Fibroblast of lung (primary cell): ENCODE data around the gene COL4A6. TPM values are rescaled to one million over a fixed set of nuclear protein-coding genes. Genes with fewer than 3 reads are reported as not detected.

ENCODE experiments used
- DNase-seq, 2 donors: peaks; one replicate each; pipeline versions ENCODE4 v3.0.0 to v3.0.0-alpha.2; 2010; ENCODE audit warnings: low read depth in 2 of 2
- H2AFZ ChIP-seq: 2 replicates; pipeline ENCODE4 v1.5.1; 2012; ENCODE audit warnings: low read length, control low read depth, inconsistent platforms
- H3K27ac ChIP-seq: 2 replicates; pipeline ENCODE4 v1.5.1; 2011; ENCODE audit warnings: low read length, control low read depth; ENCODE audit not compliant: insufficient read depth
- H3K27me3 ChIP-seq: 2 replicates; pipeline ENCODE4 v1.5.1; 2011; ENCODE audit warnings: mild to moderate bottlenecking, low read length; ENCODE audit not compliant: control insufficient read depth, insufficient read depth
- H3K36me3 ChIP-seq: 2 replicates; pipeline ENCODE4 v1.5.1; 2011; ENCODE audit warnings: low read length; ENCODE audit not compliant: control insufficient read depth, insufficient read depth
- H3K4me1 ChIP-seq: 2 replicates; pipeline ENCODE4 v1.5.1; 2011; ENCODE audit warnings: low read length; ENCODE audit not compliant: control insufficient read depth, insufficient read depth; ENCODE audit errors: extremely low read depth
- H3K4me2 ChIP-seq: 2 replicates; pipeline ENCODE4 v1.5.1; 2011; ENCODE audit warnings: low read length, control low read depth; ENCODE audit not compliant: insufficient read depth; ENCODE audit errors: extremely low read depth
- H3K4me3 ChIP-seq, 4 experiments: fragments of 200-600 bp in 1 of 4; sonication (generic) in 1 of 4; replicated peaks in 1 of 4; 2 replicates each; pipeline ENCODE4 v1.5.1; 2011 to 2016; ENCODE audit warnings: low read length in 4 of 4, low read depth in 3 of 4, mild to moderate bottlenecking in 3 of 4, control low read depth in 2 of 4, inconsistent platforms in 1 of 4, mixed read lengths in 1 of 4; ENCODE audit not compliant: insufficient read depth in 1 of 4; ENCODE audit errors: control extremely low read depth in 1 of 4
- H3K79me2 ChIP-seq: 2 replicates; pipeline ENCODE4 v1.5.1; 2012; ENCODE audit warnings: mild to moderate bottlenecking, low read length, inconsistent platforms; ENCODE audit not compliant: control insufficient read depth, insufficient read depth
- H3K9ac ChIP-seq: 2 replicates; pipeline ENCODE4 v1.5.1; 2011; ENCODE audit warnings: mild to moderate bottlenecking, low read length, control low read depth; ENCODE audit not compliant: insufficient read depth
- H3K9me3 ChIP-seq: 2 replicates; pipeline ENCODE4 v1.5.1; 2012; ENCODE audit warnings: low read depth, low read length; ENCODE audit not compliant: control insufficient read depth, insufficient read depth
- H4K20me1 ChIP-seq: 2 replicates; pipeline ENCODE4 v1.5.1; 2011; ENCODE audit warnings: low read length; ENCODE audit not compliant: control insufficient read depth, insufficient read depth; ENCODE audit errors: extremely low read depth
- CTCF ChIP-seq, 2 donors: IDR thresholded peaks in 1 of 2; conservative IDR thresholded peaks in 1 of 2; 1 replicate in 1 of 2; 2 replicates in 1 of 2; pipeline ENCODE4 v1.5.1; 2011 to 2012; ENCODE audit warnings: low read length in 2 of 2, control low read depth in 1 of 2, inconsistent platforms in 1 of 2, low read depth in 1 of 2, mild to moderate bottlenecking in 1 of 2
- EZH2 ChIP-seq: IDR thresholded peaks from 2 replicates; pipeline ENCODE4 v1.5.1; 2012; ENCODE audit warnings: low read length, control low read depth, mild to moderate bottlenecking; ENCODE audit errors: missing control alignments
- polyA plus RNA-seq, 2 donors: library from polyadenylated mRNA; depleted of rRNA in 1 of 2; stranded (reverse) in 1 of 2; unstranded in 1 of 2; fragments of >200 nt; gene quantifications; 2 replicates each; pipeline ENCODE4 v1.2.1, GENCODE V29; 2011 to 2012; ENCODE audit warnings: missing spikeins in 1 of 2
- total RNA-seq: library from RNA; depleted of rRNA; stranded (reverse); fragments of >200 nt; gene quantifications from 2 replicates; pipeline ENCODE4 v1.2.1, GENCODE V29; 2014

The COL4A6 gene
- total and polyA plus RNA-seq, 2 donors (not counting 1 experiment from before 2014, with no cell fraction given), result 0.15 to 3.5 TPM

- H3K27ac ChIP-seq, result no peak overlapping the region
- DNase-seq, result peak; percentile 40 to 66
- H3K4me2 ChIP-seq, result no peak overlapping the region
- no peaks in the 10 kb centered on the region for H3K4me1 ChIP-seq
- no peaks in the 10 kb centered on the region for H3K79me2 ChIP-seq
- H3K36me3 ChIP-seq, result no peaks in the 10 kb centered on the region
- peak; percentile 37 to 64 for TF ChIP-seq CTCF (conservative IDR thresholded peaks at IDR 0.05 in 1 of 2, IDR thresholded peaks at IDR 0.05 in 1 of 2; ENCODE audit: low read depth in 1 of 2, low read length in 2 of 2)
- TF ChIP-seq EZH2, result no peak
- H3K9ac ChIP-seq, result no peak overlapping the region
- no peaks in the 10 kb centered on the region for H4K20me1 ChIP-seq
- no peaks in the 10 kb centered on the region for H3K9me3 ChIP-seq
- no peak overlapping the region for H2AFZ ChIP-seq
- no peak overlapping the region for H3K4me3 ChIP-seq
- no peaks in the 10 kb centered on the region for H3K27me3 ChIP-seq
These were observed 272.7 kb downstream of the COL4A6 start for GRCh38 chrX:108165383-108166111.

- H3K36me3 ChIP-seq, result no peaks in the 10 kb centered on the region
- H3K4me1 ChIP-seq, result no peaks in the 10 kb centered on the region
- no peak overlapping the region for H3K27ac ChIP-seq
- no peaks in the 10 kb centered on the region for H3K9me3 ChIP-seq
- TF ChIP-seq EZH2, result no peak
- no peaks in the 10 kb centered on the region for H4K20me1 ChIP-seq
- no peak for DNase-seq
- no peak overlapping the region for H3K4me2 ChIP-seq
- no peaks in the 10 kb centered on the region for H3K79me2 ChIP-seq
- no peak overlapping the region for H3K9ac ChIP-seq
- H3K27me3 ChIP-seq, result no peaks in the 10 kb centered on the region
- H2AFZ ChIP-seq, result no peak overlapping the region
- no peak overlapping the region for H3K4me3 ChIP-seq
These were observed 274.7 kb downstream of the COL4A6 start for GRCh38 chrX:108163333-108164082.

GRCh38 chrX:108162265-108162664 is 276.0 kb downstream of the COL4A6 start:
- DNase-seq, result no peak
- H3K9me3 ChIP-seq, result no peaks in the 10 kb centered on the region
- H3K36me3 ChIP-seq, result no peaks in the 10 kb centered on the region
- no peak overlapping the region for H3K4me3 ChIP-seq
- no peak overlapping the region for H3K9ac ChIP-seq
- no peak overlapping the region for H3K4me2 ChIP-seq
- H3K27me3 ChIP-seq, result no peaks in the 10 kb centered on the region
- H2AFZ ChIP-seq, result no peak overlapping the region
- H4K20me1 ChIP-seq, result no peaks in the 10 kb centered on the region
- no peak for TF ChIP-seq CTCF (conservative IDR thresholded peaks at IDR 0.05 in 1 of 2, IDR thresholded peaks at IDR 0.05 in 1 of 2; ENCODE audit: low read depth in 1 of 2, low read length in 2 of 2)
- TF ChIP-seq EZH2, result no peak
- H3K79me2 ChIP-seq, result no peaks in the 10 kb centered on the region
- H3K27ac ChIP-seq, result no peak overlapping the region
- no peaks in the 10 kb centered on the region for H3K4me1 ChIP-seq
